GM23338 (cell line): ENCODE data around the gene SPP2.

ENCODE experiments used
- CREB1 ChIP-seq: fragments of 250-450 bp; sonication (Bioruptor Pico); IDR thresholded peaks from 2 replicates; pipeline ENCODE4 v1.5.0; 2020; ENCODE audit warnings: low read depth, mild to moderate bottlenecking, moderate library complexity
- CTCF ChIP-seq, 2 experiments: fragments of 200-600 bp in 1 of 2; sonication (generic) in 1 of 2; conservative IDR thresholded peaks; 2 replicates each; pipeline versions ENCODE4 v1.5.1 to v1.6.1; 2016 to 2017; ENCODE audit warnings: antibody characterized with exemption in 2 of 2, low read depth in 2 of 2, mild to moderate bottlenecking in 2 of 2, moderate library complexity in 1 of 2
- EZH2 ChIP-seq: fragments of 200-600 bp; sonication (generic); IDR thresholded peaks from one replicate; pipeline ENCODE4 v1.8.0; 2017; ENCODE audit warnings: antibody characterized with exemption, mild to moderate bottlenecking, low read depth; ENCODE audit not compliant: unreplicated experiment
- EZH2phosphoT487 ChIP-seq: fragments of 200-600 bp; sonication (generic); IDR thresholded peaks from one replicate; pipeline ENCODE4 v1.8.1; 2018; ENCODE audit warnings: antibody characterized with exemption; ENCODE audit not compliant: unreplicated experiment
- JUNB ChIP-seq: IDR thresholded peaks from one replicate; pipeline ENCODE4 v1.6.1; 2016; ENCODE audit warnings: antibody characterized with exemption; ENCODE audit not compliant: unreplicated experiment
- POLR2AphosphoS5 ChIP-seq: IDR thresholded peaks from 2 replicates; pipeline ENCODE4 v1.6.1; 2016; ENCODE audit warnings: antibody characterized with exemption, low read depth
- REST ChIP-seq: IDR thresholded peaks from one replicate; pipeline ENCODE4 v1.6.1; 2018; ENCODE audit warnings: antibody characterized with exemption; ENCODE audit not compliant: unreplicated experiment
- STAT1 ChIP-seq: IDR thresholded peaks from one replicate; pipeline ENCODE4 v1.6.1; 2016; ENCODE audit warnings: antibody characterized with exemption; ENCODE audit not compliant: unreplicated experiment
- ZNF114 ChIP-seq: fragments of 250-450 bp; sonication (Bioruptor Pico); IDR thresholded peaks from 2 replicates; pipeline ENCODE4 v1.5.0; 2020; ENCODE audit warnings: mild to moderate bottlenecking, moderate library complexity

GRCh38 chr2:234005126-234005525, 45.4 kb upstream of the SPP2 start:
- TF ChIP-seq EZH2 (no peak), CTCF (conservative IDR thresholded peaks at IDR 0.05; ENCODE audit: low read depth in 2 of 2) (no peak), JUNB (no peak), POLR2AphosphoS5 (no peak), STAT1 (no peak), ZNF114 (no peak), REST (no peak), CREB1 (CRISPR knock-in tag) (no peak), EZH2phosphoT487 (no peak)
